Activated CD4-positive, alpha-beta T cell treated with anti-CD3 and anti-CD28 coated beads for 48 hours (primary cell): ENCODE data around the gene RBPJ.
"Not testable (repeated sequence)": the region's sequence is repeated elsewhere in the genome, so short reads cannot be mapped to it uniquely, and the experiment has no call there.

Experiments used
- DNase-seq: peaks from one replicate; pipeline ENCODE4 v3.0.0-alpha.2; 2020

Gene RBPJ

GRCh38 chr4:26302031-26302899, 18.5 kb upstream of the RBPJ start:
- DNase-seq: no peak

DNA sequence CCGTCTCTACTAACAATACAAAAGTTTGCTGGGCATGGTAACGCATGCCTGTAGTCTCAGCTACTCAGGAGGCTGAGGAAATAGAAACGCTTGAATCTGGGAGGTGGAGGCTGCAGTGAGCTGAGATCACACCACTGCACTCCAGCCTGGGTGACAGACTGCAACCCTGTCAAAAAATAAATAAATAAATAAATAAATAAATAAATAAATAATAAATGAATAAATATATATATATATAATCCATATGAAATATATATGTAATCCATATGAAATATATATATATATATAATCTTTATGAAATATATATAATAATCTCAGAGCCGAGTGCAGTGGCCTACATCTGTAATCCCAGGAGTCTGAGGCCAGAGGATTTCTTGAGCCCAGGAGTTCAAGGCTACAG, 17.8 kb upstream of the RBPJ start:
- DNase-seq: no peak

DNA sequence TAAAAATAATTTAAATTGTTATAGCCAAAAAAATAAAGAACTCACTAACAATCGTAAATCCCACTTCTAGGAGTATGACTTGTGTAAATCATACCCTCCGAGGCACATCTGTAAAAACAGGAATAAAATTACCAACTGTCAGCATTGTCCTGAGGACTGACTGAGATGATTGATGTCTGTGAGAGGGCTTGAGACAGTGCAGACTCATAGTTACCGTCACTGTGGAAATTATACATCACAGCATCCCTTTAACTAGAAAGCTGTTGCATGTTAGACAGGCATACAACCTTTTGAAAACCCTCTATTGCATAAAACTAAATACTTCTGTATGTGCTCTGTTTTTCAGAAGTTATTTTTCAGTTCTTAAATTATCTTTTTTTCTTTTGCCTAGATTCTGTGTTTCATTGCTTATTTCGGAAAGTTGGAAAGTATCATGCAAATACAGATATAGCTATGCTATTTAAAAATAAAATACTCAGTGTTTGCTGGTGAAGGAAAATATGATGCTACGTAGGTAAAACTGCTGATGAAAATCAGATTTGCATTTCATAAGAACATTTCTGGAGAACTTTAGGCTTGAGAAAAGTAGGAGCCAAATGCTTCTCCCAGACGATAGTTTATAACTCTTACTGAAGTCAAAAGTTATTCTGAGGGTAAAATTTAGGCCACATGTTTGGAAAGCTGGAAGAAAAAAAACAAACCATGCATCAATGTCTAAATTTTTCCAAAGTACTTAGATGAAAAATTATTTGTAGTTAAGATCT, 13.6 kb upstream of the RBPJ start:
- DNase-seq: no peak

DNA sequence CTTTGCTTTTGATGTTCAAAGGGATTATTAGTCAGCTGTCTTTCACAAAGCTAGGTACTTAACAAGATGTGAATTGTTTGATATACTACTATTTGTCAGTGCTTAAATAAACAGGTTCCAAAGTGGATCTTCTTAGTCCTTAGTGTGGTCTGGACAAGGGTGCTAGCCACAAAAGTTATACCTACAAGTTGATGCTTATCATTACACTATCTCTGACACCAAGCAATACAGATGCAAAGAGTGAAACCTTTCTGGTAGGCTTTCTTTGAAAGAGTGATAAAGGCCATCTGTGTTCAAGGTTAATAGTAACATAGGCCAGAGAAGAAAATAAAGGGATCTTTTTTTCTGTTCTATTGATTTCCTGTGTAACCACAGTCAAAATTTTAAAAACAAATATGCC, 12.2 kb upstream of the RBPJ start:
- DNase-seq: no peak

DNA sequence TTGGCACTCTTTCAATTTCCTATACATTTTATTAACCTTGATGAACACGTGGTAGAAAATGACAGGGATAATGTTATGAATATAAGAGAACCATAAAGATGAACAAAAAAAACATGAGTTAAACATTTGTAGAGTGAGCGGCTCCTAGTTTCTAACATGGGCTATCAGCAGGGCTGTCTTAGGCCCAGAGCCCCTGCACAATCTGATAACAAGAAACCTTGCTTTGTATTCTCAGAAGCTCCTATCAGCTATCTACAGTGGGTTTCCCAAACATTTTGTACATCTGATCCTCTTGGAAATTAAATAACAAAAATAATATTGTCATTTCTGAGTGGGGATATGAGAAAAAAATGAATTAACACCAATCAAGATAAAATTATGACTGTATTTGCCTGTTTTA, 10.6 kb upstream of the RBPJ start:
- DNase-seq: no peak

DNA sequence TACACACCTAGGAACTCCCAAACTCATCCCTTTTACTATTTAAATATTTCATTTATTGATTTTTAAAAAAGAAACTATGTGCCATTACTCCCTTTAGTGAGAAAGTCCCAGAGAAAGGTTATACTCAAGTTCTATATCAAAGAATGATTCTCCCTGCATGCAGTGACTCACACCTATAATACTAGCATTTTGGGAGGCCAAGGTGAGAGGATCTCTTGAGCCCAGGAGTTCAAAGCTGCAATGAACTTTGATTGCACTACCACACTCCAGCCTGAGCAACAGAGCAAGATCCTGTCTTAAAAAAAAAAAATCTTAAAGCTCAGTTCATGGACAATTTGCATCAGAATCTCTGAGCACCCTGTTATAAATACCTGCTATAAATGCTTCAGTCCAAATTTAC, 9.2 kb upstream of the RBPJ start:
- no peak for DNase-seq

GRCh38 chr4:26315316-26315932, 5.4 kb upstream of the RBPJ start:
- DNase-seq: not testable (repeated sequence)

DNA sequence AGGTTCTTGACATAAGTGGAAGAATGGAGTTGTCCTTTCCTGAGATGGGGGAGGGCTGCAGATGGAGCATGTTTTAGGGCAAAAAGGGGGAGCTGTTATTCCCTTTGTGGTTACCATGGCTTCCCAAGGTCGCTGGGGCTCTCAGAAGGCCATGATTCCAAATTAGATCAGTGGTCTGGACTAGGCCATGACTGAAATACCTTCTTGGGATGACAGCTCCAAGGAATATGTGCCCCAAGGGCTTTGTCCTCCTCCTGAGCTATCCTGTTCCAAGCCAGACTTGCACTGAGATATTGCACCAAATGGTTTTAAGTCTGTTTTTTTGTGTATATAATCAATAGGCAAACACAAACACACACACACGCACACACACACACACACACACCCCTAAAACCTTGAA, 3.0 kb upstream of the RBPJ start:
- DNase-seq: no peak

- DNase-seq: peak; percentile 99
Measured at GRCh38 chr4:26319467-26319948, 1.3 kb upstream of the RBPJ start.

DNA sequence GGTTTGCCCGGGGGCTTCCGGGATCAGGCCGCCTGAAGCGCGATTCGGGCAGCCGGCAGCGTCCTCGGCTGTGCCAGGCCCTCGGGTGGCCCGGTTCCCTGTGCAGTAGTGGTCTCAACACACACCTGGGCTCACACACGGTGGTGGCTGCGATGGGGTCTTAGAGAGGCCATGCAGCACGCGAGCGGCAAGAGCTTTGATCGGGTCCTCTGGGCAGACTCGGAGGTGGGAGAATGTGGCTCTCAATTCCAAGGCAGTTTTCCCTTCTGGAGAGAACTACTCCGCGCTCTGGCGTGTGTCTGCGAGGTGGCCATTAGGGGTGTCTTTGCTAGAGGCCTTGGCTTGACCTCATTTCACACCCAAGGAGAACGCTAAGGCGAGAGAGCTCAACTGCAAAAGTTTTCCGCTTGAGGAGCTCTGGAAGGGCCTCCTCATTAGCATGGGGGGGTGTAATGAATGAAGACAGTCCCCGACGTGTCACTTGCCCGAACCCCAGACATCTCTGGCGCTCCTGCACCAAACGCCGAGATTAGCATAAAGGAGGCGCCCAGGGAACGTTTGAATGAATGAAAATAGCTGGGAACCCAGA, 771 bp upstream of the RBPJ start:
- no peak for DNase-seq

DNA sequence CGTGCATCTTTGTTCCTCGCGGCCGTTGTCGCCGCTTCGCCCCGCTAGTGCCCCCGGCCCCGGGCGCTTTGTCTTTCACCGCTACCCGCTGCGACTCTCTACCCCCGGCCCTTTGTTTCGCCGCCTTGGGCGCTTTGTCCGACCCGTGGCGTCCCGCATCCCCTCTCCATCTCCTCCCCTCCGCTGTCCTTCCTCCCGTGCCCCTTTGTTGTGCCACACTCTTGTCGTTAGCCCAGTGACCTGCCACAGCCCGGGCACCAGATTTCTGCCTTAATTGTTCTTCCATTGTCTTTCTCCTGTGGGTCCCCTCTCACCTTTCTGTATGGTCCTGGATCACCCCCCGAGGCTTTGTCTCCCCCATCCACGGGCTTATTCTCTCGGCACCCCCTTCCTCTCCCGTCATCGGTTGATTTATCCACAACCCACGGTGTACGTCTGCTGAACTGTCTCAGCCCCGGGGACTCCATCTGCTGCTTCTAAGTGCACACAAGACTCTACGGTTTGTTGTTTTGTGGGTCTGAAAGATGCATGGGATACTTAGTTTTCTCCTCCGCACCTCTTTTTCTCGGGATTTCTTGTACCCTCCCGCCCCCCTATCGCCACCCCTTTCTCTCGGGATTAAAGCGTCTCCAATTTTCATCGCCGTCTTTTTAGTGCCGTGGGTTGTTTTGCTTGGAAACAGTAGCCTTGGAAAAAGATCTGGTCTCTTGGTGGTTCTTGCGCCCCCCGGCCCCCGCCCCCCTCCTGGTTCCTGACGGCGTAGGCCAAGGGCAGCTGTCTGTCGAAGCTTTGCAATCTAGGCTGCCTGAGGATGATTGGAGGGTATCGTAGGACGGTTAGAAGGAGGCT, 783 bp downstream of the RBPJ start:
- peak; percentile 57 for DNase-seq

GRCh38 chr4:26322346-26322745, 1.5 kb downstream of the RBPJ start:
- DNase-seq: no peak

DNA sequence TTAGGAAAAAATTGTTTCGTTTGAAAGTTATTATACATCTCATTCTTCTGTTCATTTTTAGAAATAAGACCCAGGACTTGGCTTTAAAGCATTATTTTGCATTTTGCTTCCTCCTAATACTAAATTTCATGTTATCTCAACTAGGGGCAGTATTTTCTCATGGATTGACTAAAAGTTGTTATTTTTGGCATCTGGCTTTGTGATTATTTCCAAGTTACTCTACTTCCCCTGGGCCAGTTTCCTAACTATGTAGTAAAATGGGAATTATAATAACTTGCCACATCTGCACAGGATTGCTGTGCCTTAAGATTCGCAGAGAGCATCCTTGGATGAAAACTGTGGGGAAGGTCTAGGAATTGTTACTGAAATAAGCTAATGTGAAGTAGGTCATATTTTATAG, 3.0 kb downstream of the RBPJ start:
- no peak for DNase-seq

GRCh38 chr4:26325191-26325590, 4.4 kb downstream of the RBPJ start:
- DNase-seq: no peak

GRCh38 chr4:26326791-26327190, 6.0 kb downstream of the RBPJ start:
- DNase-seq: no peak

DNA sequence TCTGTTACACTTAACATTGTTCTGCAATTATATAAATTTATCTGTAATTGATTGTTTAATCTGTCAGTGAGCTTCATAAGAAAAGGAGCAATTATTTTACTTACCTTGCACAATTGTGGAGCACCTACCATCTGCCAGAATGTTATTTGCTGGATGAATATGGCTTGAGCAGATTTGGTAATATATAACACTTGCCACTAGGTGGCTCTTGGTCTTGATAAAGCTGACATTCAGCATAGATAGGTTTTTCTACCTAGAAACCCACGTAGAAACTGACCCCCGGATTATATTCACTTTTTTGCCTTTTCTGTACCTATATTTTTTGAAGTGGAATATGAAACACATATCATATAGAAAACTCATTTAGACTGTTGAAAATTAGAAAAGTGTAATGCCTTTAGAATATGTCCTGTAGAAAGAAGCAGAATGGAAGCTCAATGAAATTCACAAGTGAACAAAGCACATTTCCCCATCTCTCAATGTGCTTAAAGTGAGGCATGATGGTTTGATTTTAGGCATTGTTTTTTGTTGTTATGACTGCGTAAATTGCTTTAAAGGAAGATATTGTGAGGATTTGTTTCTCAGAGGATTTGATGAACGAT, 9.5 kb downstream of the RBPJ start:
- DNase-seq: no peak

DNA sequence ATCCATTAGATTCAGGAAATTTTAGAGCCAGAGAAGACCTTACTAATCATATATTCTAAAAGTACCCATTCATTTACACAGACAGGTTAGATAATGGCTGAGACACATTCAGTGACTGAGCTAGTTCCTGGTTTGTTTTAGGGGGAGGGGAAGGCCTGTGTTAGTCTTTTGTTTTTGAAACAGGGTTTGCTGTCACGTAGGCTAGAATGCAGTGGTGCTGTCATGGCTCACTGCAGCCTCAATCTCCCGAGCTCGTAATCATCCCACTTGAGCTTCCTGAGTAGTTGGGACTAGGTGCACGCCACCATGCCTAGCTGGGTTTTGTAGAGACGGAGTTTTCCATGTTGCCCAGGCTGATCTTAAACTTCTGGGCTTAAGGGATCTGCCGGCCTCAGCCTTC, 10.1 kb downstream of the RBPJ start:
- DNase-seq: no peak

GRCh38 chr4:26331380-26331950, 10.7 kb downstream of the RBPJ start:
- no peak for DNase-seq

- DNase-seq: no peak
Measured at GRCh38 chr4:26334366-26334765, 13.6 kb downstream of the RBPJ start.

DNA sequence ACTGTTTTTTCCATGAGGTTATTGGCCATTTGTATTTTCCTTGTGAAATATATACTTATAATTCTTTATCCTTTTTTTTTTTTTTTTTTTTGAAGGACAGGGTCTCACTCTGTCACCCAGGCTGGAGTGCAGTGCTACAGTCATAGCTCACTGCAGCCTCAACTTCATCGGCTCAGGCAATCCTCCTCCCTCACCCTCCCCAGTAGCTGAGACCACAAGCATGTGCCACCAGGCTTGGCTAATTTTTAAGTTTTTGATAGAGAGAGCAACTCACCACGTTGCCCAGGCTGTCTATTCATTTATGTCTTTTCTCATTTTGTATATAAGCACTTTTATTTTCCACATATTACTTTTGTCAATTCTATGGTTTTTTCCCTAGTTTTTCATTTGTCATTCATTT, 16.8 kb downstream of the RBPJ start:
- DNase-seq: no peak

GRCh38 chr4:26342328-26343037, 21.7 kb downstream of the RBPJ start:
- no peak for DNase-seq
